Tibial artery (tissue), 4 donors: ENCODE results near the gene MYO1B.

Source experiments
- DNase-seq, 2 donors: peaks; one replicate each; pipeline ENCODE4 v3.0.0-alpha.2; 2019
- H3K27ac ChIP-seq, 2 donors: fragments of 200-600 bp; sonication (generic) in 1 of 2; 1 replicate in 1 of 2; 2 replicates in 1 of 2; pipeline ENCODE4 v1.5.1; 2018 to 2019; ENCODE audit warnings: mild to moderate bottlenecking in 1 of 2
- H3K27me3 ChIP-seq, 2 donors: fragments of 200-600 bp; sonication (generic) in 1 of 2; one replicate each; pipeline versions ENCODE4 v1.5.1 to v1.6.0; 2016 to 2019
- H3K36me3 ChIP-seq, 3 donors: fragments of 200-600 bp; sonication (generic) in 2 of 3; one replicate each; pipeline ENCODE4 v1.5.1; 2016 to 2019; ENCODE audit warnings: mild to moderate bottlenecking in 2 of 3
- H3K4me1 ChIP-seq, 4 donors: fragments of 200-600 bp; sonication (generic) in 2 of 4; 1 replicate in 3 of 4; 2 replicates in 1 of 4; pipeline ENCODE4 v1.5.1; 2016 to 2019
- H3K4me3 ChIP-seq, 2 donors: fragments of 200-600 bp; sonication (generic) in 1 of 2; 1 replicate in 1 of 2; 2 replicates in 1 of 2; pipeline ENCODE4 v1.5.1; 2018 to 2019; ENCODE audit warnings: mild to moderate bottlenecking in 2 of 2
- H3K9me3 ChIP-seq, 3 donors: fragments of 200-600 bp; sonication (generic) in 1 of 3; one replicate each; pipeline ENCODE4 v1.5.1; 2016 to 2019
- CTCF ChIP-seq, 2 experiments: fragments of 200-600 bp in 1 of 2; fragments of 450-650 bp in 1 of 2; IDR thresholded peaks; one replicate each; pipeline ENCODE4 v1.5.1; 2017 to 2019; ENCODE audit warnings: antibody characterized with exemption in 2 of 2, mild to moderate bottlenecking in 1 of 2, moderate library complexity in 1 of 2
- intact Hi-C: fragments of 100-400 bp; cut with DNase I; formaldehyde crosslinking; loops from one replicate; pipeline ENCODE4 v1.15.0; 2023; ENCODE audit warnings: low total_unique reads

MYO1B gene

DNA sequence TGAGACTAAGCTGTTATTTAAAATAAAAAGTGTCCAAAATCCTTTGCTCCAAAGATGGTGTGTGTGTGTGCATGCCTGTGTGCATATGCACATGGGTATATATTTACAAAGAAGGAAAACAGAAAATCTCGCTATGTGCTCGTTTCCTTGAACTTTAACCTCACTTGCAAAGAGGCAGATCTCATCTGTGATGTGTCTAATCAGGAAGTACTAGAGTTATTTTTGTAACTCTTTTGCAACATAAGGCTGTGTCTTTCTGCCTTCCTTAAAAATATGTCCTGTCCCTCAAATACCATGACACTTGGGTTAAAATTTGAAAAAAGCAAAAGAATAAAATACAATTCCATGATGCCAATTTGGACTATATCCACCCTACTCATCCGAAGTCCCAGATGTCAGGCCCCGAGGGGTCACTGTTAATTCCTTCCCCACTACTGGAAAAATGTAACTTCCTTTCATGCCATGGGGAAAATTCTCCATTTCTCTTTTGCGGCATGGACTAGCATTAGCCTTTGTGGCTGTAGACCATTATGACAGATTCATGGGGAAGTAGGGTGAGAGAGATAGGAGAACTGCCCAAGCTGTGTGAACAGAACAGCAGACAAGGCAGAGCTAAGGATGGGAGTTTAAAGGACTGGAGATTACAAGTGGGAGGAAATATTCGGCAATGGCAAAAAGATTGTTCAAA is 191.3 kb downstream of the MYO1B start:
- Histone ChIP-seq H3K36me3 (no peaks in the 10 kb centered on the region), H3K4me1 (peaks cover 0 to 4% (median 1%) of the 10 kb centered on the region in 4 donors), H3K4me3 (no peak overlapping the region), H3K9me3 (no peaks in the 10 kb centered on the region), H3K27ac (no peak overlapping the region), H3K27me3 (no peaks in the 10 kb centered on the region)
- intact Hi-C loops = no loop called here
- TF ChIP-seq CTCF (IDR thresholded peaks at IDR 0.05) = no peak
- no peak for DNase-seq

- no peak for DNase-seq
- intact Hi-C loops = no loop called here
- no peak for TF ChIP-seq CTCF (IDR thresholded peaks at IDR 0.05)
- Histone ChIP-seq H3K27ac (no peak overlapping the region), H3K4me1 (peaks cover 0 to 13% (median 3%) of the 10 kb centered on the region in 4 donors), H3K36me3 (no peaks in the 10 kb centered on the region), H3K4me3 (no peak overlapping the region), H3K9me3 (no peaks in the 10 kb centered on the region), H3K27me3 (no peaks in the 10 kb centered on the region)
Observed at GRCh38 chr2:191439481-191439880, 194.3 kb downstream of the MYO1B start.

DNA sequence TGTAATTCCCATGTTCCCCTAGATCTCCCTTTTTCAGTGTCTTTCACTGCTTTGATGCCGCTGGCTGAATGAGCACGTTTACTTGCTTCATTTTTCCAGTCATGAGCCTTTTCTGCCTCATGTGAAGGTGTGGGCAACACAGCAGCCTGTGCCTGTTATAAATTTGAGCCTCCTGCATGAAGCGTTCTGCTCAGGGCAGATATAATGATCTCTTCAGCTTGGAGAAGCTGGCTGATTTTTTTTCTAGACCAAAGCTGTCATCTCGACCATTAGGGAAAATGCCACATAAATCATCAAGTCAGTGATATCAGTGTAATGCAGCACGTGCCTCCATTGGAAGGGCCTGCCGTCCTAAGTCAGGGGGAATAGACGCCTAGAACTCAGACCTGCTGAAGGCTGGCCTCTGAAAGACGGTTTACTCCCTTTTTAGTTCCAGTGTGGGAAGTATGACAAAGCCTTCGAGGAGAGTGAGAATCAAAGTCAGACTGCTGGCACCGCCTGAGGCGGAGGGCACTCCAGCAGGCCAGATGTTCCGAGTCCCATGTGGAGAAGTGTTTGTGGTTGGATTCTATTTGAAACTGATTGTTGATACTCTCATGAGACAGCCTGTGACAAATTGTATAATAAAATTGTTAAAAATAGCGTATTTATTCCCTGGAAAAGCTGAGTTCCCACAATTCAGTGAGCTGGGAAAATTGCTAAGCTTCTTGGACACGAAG is 196.5 kb downstream of the MYO1B start:
- Histone ChIP-seq H3K27ac (peak overlapping the region; percentile 29 to 60), H3K9me3 (no peaks in the 10 kb centered on the region), H3K4me1 (peaks cover 0 to 13% (median 3%) of the 10 kb centered on the region in 4 donors), H3K36me3 (no peaks in the 10 kb centered on the region), H3K4me3 (no peak overlapping the region), H3K27me3 (no peaks in the 10 kb centered on the region)
- TF ChIP-seq CTCF (IDR thresholded peaks at IDR 0.05) = no peak
- no peak for DNase-seq
- intact Hi-C loops = no loop called here

GRCh38 chr2:191443446-191443845 is 198.2 kb downstream of the MYO1B start:
- intact Hi-C loops = no loop called here
- no peak overlapping the region for H3K4me3 ChIP-seq
- no peak for TF ChIP-seq CTCF (IDR thresholded peaks at IDR 0.05)
- no peak overlapping the region for H3K27ac ChIP-seq
- H3K36me3 ChIP-seq = no peaks in the 10 kb centered on the region
- no peaks in the 10 kb centered on the region for H3K27me3 ChIP-seq
- no peaks in the 10 kb centered on the region for H3K9me3 ChIP-seq
- no peak for DNase-seq
- peaks cover 0 to 13% (median 3%) of the 10 kb centered on the region in 4 donors for H3K4me1 ChIP-seq

- H3K27me3 ChIP-seq = no peaks in the 10 kb centered on the region
- H3K4me3 ChIP-seq = no peak overlapping the region
- no peak overlapping the region for H3K27ac ChIP-seq
- H3K36me3 ChIP-seq = no peaks in the 10 kb centered on the region
- no peak for TF ChIP-seq CTCF (IDR thresholded peaks at IDR 0.05)
- intact Hi-C loops = no loop called here
- no peaks in the 10 kb centered on the region for H3K9me3 ChIP-seq
- H3K4me1 ChIP-seq = peaks cover 0 to 6% (median 0%) of the 10 kb centered on the region in 4 donors
- no peak for DNase-seq
Observed at GRCh38 chr2:191446910-191447309, 201.7 kb downstream of the MYO1B start.
